Trophoblast cell (in vitro differentiated cells and primary cell): ENCODE data around the gene ITGA2B.
"Not testable (repeated sequence)": the region's sequence is repeated elsewhere in the genome, so short reads cannot be mapped to it uniquely, and the experiment has no call there.

Experiments
- DNase-seq, 2 donors: peaks; one replicate each; pipeline ENCODE4 v3.0.0-alpha.2; 2016
- H2AFZ ChIP-seq: 2 replicates; pipeline ENCODE4 v1.6.1; 2013; ENCODE audit warnings: low read length, moderate library complexity, mild to moderate bottlenecking; ENCODE audit not compliant: insufficient read depth, poor library complexity
- H2AK5ac ChIP-seq: 2 replicates; pipeline ENCODE4 v1.6.1; 2013; ENCODE audit warnings: mild to moderate bottlenecking, low read length
- H2BK120ac ChIP-seq: 2 replicates; pipeline ENCODE4 v1.6.1; 2013; ENCODE audit warnings: low read length, mild to moderate bottlenecking, moderate library complexity; ENCODE audit not compliant: insufficient read depth, poor library complexity
- H2BK12ac ChIP-seq: 2 replicates; pipeline ENCODE4 v1.6.1; 2013; ENCODE audit warnings: mild to moderate bottlenecking, low read length, moderate library complexity
- H2BK5ac ChIP-seq: 2 replicates; pipeline ENCODE4 v1.6.1; 2013; ENCODE audit warnings: low read length, low read depth, moderate library complexity, mild to moderate bottlenecking; ENCODE audit not compliant: poor library complexity
- H3K14ac ChIP-seq: 2 replicates; pipeline ENCODE4 v1.6.1; 2013; ENCODE audit warnings: mild to moderate bottlenecking, low read length
- H3K18ac ChIP-seq: 2 replicates; pipeline ENCODE4 v1.6.1; 2013; ENCODE audit warnings: mild to moderate bottlenecking, low read length
- H3K23ac ChIP-seq: 2 replicates; pipeline ENCODE4 v1.6.1; 2013; ENCODE audit warnings: low read length
- H3K27ac ChIP-seq: 2 replicates; pipeline ENCODE4 v1.5.1; 2013; ENCODE audit warnings: low read depth, mild to moderate bottlenecking, inconsistent platforms, low read length, moderate library complexity
- H3K27me3 ChIP-seq: 2 replicates; pipeline ENCODE4 v1.6.1; 2013; ENCODE audit warnings: inconsistent platforms, mild to moderate bottlenecking, low read length, moderate library complexity; ENCODE audit not compliant: insufficient read depth
- H3K36me3 ChIP-seq, 2 experiments: 1 replicate in 1 of 2; 2 replicates in 1 of 2; pipeline ENCODE4 v1.6.1; 2013; ENCODE audit warnings: low read length in 2 of 2, mild to moderate bottlenecking in 2 of 2, moderate library complexity in 1 of 2; ENCODE audit not compliant: insufficient read depth in 2 of 2, control insufficient read depth in 1 of 2
- H3K4ac ChIP-seq: 2 replicates; pipeline ENCODE4 v1.6.1; 2013; ENCODE audit warnings: low read depth, mild to moderate bottlenecking, low read length, moderate library complexity
- H3K4me1 ChIP-seq, 2 experiments: 1 replicate in 1 of 2; 2 replicates in 1 of 2; pipeline ENCODE4 v1.6.1; 2013; ENCODE audit warnings: low read length in 2 of 2, mild to moderate bottlenecking in 2 of 2, moderate library complexity in 1 of 2; ENCODE audit not compliant: insufficient read depth in 2 of 2, control insufficient read depth in 1 of 2
- H3K4me2 ChIP-seq: 2 replicates; pipeline ENCODE4 v1.6.1; 2013; ENCODE audit warnings: inconsistent platforms, mild to moderate bottlenecking, low read length, moderate library complexity
- H3K4me3 ChIP-seq: 2 replicates; pipeline ENCODE4 v1.5.1; 2013; ENCODE audit warnings: mild to moderate bottlenecking, low read depth, low read length, inconsistent platforms
- H3K79me1 ChIP-seq: one replicate; pipeline ENCODE4 v1.6.1; 2013; ENCODE audit warnings: low read length
- H3K79me2 ChIP-seq: 2 replicates; pipeline ENCODE4 v1.6.1; 2013; ENCODE audit warnings: low read length, mild to moderate bottlenecking; ENCODE audit not compliant: control insufficient read depth, insufficient read depth, poor library complexity
- H3K9ac ChIP-seq: 2 replicates; pipeline ENCODE4 v1.6.1; 2013; ENCODE audit warnings: mild to moderate bottlenecking, low read length
- H3K9me3 ChIP-seq: 2 replicates; pipeline ENCODE4 v1.6.1; 2013; ENCODE audit warnings: low read depth, mild to moderate bottlenecking, control low read depth, inconsistent platforms, low read length; ENCODE audit not compliant: insufficient read depth
- H4K12ac ChIP-seq: 2 replicates; pipeline ENCODE4 v1.6.1; 2013; ENCODE audit warnings: low read depth, mild to moderate bottlenecking, low read length, moderate library complexity
- H4K8ac ChIP-seq: 2 replicates; pipeline ENCODE4 v1.6.1; 2013; ENCODE audit warnings: low read depth, mild to moderate bottlenecking, low read length, moderate library complexity
- H4K91ac ChIP-seq: one replicate; pipeline ENCODE4 v1.6.1; 2013; ENCODE audit warnings: low read depth, mild to moderate bottlenecking, low read length, moderate library complexity
- WGBS: extraction: QIAGEN DNeasy Blood & Tissue Kit; methylation state at CpG from one replicate; pipeline ENCODE4 v1.1.7; 2013; ENCODE audit warnings: missing lambda C conversion rate; ENCODE audit not compliant: insufficient read length, insufficient coverage; ENCODE audit errors: extremely low coverage; 5-methylcytosine and 5-hydroxymethylcytosine counted together

The ITGA2B gene

DNA sequence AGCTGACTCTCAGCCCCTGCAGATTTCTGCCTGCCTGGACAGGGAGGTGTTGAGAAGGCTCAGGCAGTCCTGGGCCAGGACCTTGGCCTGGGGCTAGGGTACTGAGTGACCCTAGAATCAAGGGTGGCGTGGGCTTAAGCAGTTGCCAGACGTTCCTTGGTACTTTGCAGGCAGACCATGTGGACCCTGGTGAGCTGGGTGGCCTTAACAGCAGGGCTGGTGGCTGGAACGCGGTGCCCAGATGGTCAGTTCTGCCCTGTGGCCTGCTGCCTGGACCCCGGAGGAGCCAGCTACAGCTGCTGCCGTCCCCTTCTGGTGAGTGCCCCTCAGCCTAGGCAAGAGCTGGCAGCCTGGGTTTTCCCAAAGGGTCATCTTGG lies 40.5 kb downstream of the ITGA2B start:
- H3K4me3 ChIP-seq: no peak overlapping the region
- peaks cover 3 to 10% of the 10 kb centered on the region in 2 experiments for H3K4me1 ChIP-seq
- H3K14ac ChIP-seq: no peak overlapping the region
- no peak overlapping the region for H3K23ac ChIP-seq
- H3K4me2 ChIP-seq: no peak overlapping the region
- no peak overlapping the region for H2AFZ ChIP-seq
- H3K36me3 ChIP-seq: peaks cover 38 to 39% of the 10 kb centered on the region in 2 experiments
- H3K9me3 ChIP-seq: no peaks in the 10 kb centered on the region
- H3K79me2 ChIP-seq: no peaks in the 10 kb centered on the region
- H4K91ac ChIP-seq: no peak overlapping the region
- H2BK120ac ChIP-seq: no peak overlapping the region
- peaks cover 3% of the 10 kb centered on the region for H3K79me1 ChIP-seq
- no peak overlapping the region for H3K27ac ChIP-seq
- no CpG with 5 or more reads among the region's 6 CpGs for WGBS
- no peak overlapping the region for H3K9ac ChIP-seq
- no peak overlapping the region for H2BK5ac ChIP-seq
- DNase-seq: no peak
- no peak overlapping the region for H2AK5ac ChIP-seq
- no peak overlapping the region for H3K18ac ChIP-seq
- no peak overlapping the region for H4K8ac ChIP-seq
- no peak overlapping the region for H4K12ac ChIP-seq
- no peak overlapping the region for H2BK12ac ChIP-seq
- H3K4ac ChIP-seq: no peak overlapping the region
- H3K27me3 ChIP-seq: no peaks in the 10 kb centered on the region

DNA sequence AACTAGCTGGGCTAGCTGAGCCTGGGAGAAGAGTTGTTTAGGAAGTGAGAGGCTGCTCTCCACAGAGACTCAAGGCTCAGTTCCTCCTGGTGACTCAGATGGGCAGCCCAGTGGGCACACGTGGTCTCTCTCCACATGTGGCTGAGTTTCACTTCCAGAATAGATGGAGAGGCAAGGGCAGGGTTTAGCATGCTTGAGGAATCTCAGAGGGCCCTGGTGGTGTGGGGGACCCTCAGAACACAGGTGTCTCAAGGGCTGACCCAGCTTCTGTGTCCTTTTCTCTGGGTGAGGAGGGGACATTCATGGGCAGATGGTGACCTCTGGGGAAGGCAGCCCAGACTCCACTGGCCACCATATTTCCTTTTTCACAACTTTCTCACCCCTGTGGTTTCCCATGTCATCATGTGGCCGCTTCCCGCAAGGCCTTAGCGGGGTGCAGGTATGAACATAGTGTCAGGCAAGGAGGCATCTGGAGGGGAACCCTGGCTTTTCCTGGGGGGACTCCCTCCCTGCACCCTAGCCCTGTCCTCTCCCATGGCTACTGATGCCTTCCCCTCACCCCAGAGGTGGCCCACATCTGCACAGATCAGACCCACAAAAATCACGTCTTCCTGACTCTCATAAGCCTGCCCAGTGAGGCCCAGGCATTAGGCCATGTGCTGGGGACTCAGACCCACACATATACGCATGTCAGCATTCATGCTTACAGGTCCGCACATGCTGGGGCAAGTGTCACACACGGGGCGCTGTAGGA lies 41.0 kb downstream of the ITGA2B start:
- Histone ChIP-seq H4K8ac (no peak overlapping the region), H3K14ac (no peak overlapping the region), H3K36me3 (peaks cover 38 to 39% of the 10 kb centered on the region in 2 experiments), H4K12ac (no peak overlapping the region), H3K4me3 (no peak overlapping the region), H4K91ac (no peak overlapping the region), H3K23ac (no peak overlapping the region), H3K27ac (no peak overlapping the region), H3K18ac (no peak overlapping the region), H2AK5ac (no peak overlapping the region), H3K4ac (no peak overlapping the region), H3K27me3 (no peaks in the 10 kb centered on the region), H3K79me2 (no peaks in the 10 kb centered on the region), H2BK12ac (no peak overlapping the region), H3K79me1 (peaks cover 3% of the 10 kb centered on the region), H2BK120ac (no peak overlapping the region), H2BK5ac (no peak overlapping the region), H3K9me3 (no peaks in the 10 kb centered on the region), H3K9ac (no peak overlapping the region), H2AFZ (no peak overlapping the region), H3K4me1 (peaks cover 3 to 7% of the 10 kb centered on the region in 2 experiments), H3K4me2 (no peak overlapping the region)
- WGBS: no CpG with 5 or more reads among the region's 9 CpGs
- DNase-seq: peak in 1 of 2 donors; percentile 37

DNA sequence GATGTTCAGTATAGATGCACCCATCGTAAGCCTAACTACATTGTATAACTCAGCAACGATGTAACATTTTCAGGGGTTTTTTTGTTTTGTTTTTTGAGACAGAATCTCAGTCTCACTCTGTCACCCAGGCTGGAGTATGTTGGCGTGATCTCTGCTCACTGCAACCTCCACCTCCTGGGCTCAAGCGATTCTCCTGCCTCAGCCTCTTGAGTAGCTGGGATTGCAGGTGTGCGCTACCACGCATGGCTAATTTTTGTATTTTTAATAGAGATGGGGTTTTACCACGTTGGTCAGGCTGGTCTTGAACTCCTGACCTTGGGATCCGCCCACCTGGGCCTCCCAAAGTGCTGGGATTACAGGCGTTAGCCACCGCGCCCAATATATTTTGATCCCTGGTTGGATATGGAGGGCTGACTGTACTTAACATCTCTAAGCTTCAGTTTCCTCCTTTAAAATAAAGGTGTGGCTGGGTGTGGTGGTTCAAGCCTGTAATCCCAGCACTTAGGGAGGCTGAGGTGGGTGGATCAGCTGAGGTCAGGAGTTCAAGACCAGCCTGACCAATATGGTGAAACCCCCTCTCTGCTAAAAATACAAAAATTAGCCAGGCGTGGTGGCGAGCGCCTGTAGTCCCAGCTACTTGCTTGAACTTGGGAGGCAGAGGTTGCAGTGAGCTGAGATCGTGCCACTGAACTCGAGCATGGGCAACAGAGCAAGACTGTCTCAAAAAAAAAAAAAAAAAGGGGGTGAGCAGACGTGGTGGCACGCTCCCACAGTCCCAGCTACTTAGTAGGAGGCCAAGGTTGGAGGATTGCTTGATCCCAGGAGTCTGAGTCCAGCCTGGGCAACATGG lies 42.0 kb downstream of the ITGA2B start:
- WGBS: no CpG with 5 or more reads among the region's 18 CpGs

DNA sequence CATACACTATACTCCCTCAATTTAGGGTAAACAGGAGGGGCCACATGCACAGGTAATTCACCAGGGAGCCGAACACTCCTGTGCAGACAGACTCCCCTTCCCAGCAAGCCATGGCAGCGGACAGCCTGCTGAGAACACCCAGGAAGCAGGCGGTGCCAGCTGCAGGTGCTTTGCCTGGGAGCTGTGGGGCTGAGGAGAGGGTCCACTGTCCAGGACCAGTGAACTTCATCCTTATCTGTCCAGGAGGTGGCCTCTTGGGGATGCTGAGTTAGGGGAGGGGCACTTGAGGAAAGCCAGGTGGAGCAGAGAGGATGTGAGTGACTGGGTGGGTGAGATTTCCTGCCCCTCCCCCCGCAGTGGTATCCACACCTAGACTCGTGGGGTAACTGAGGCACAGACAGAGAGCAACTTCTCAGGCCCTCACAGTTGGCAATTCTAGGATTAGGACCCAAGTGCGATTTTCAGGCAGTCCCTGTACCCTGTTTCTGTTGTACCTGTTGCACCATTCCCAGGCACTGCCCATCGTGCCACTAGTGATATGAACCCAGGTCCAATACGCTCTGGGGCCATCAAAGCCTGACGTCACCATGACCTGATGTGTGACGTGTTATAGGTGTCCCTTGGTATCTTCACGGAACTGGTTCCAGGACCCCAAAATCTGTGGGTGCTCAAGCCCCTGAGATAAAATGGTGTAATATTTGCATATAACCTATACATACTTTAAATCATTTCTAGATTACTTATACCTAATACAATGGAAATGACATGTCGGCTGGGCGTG lies 43.2 kb downstream of the ITGA2B start:
- H3K79me1 ChIP-seq: peaks cover 3% of the 10 kb centered on the region
- H3K36me3 ChIP-seq: peaks cover 19 to 23% of the 10 kb centered on the region in 2 experiments
- no peaks in the 10 kb centered on the region for H3K27me3 ChIP-seq
- H3K18ac ChIP-seq: no peak overlapping the region
- no peak overlapping the region for H4K12ac ChIP-seq
- no peak overlapping the region for H2AFZ ChIP-seq
- WGBS: no CpG with 5 or more reads among the region's 13 CpGs
- H3K9ac ChIP-seq: no peak overlapping the region
- no peak overlapping the region for H2BK5ac ChIP-seq
- H3K4ac ChIP-seq: no peak overlapping the region
- H3K14ac ChIP-seq: no peak overlapping the region
- peak overlapping the region; percentile 74 for H3K4me3 ChIP-seq
- peak overlapping the region; percentile 97 for H3K4me2 ChIP-seq
- H3K4me1 ChIP-seq: peaks cover 3 to 7% of the 10 kb centered on the region in 2 experiments
- H4K8ac ChIP-seq: no peak overlapping the region
- H3K23ac ChIP-seq: no peak overlapping the region
- no peak overlapping the region for H3K27ac ChIP-seq
- no peaks in the 10 kb centered on the region for H3K9me3 ChIP-seq
- H3K79me2 ChIP-seq: no peaks in the 10 kb centered on the region
- H2AK5ac ChIP-seq: no peak overlapping the region
- H4K91ac ChIP-seq: no peak overlapping the region
- H2BK120ac ChIP-seq: no peak overlapping the region
- DNase-seq: no peak
- H2BK12ac ChIP-seq: no peak overlapping the region

More for the DNA sequence above, 42.0 kb downstream of the ITGA2B start:
- H3K9ac ChIP-seq, H3K9me3 ChIP-seq, H3K4ac ChIP-seq, H3K79me1 ChIP-seq, H3K23ac ChIP-seq, H2AK5ac ChIP-seq, DNase-seq, H2BK12ac ChIP-seq, H2BK5ac ChIP-seq, H3K27ac ChIP-seq, H3K4me2 ChIP-seq, H3K27me3 ChIP-seq, H4K8ac ChIP-seq, H2AFZ ChIP-seq, H3K14ac ChIP-seq, H3K18ac ChIP-seq, H2BK120ac ChIP-seq, H4K12ac ChIP-seq, H4K91ac ChIP-seq, H3K79me2 ChIP-seq, H3K4me1 ChIP-seq, H3K4me3 ChIP-seq: not testable (repeated sequence)
- H3K36me3 ChIP-seq: peaks cover 31 to 34% of the 10 kb centered on the region in 2 experiments
